ENCODE results near the gene TPSAB1.
"Not testable (repeated sequence)": the region's sequence is repeated elsewhere in the genome, so short reads cannot be mapped to it uniquely, and the experiment has no call there.

TPSAB1 gene

DNA sequence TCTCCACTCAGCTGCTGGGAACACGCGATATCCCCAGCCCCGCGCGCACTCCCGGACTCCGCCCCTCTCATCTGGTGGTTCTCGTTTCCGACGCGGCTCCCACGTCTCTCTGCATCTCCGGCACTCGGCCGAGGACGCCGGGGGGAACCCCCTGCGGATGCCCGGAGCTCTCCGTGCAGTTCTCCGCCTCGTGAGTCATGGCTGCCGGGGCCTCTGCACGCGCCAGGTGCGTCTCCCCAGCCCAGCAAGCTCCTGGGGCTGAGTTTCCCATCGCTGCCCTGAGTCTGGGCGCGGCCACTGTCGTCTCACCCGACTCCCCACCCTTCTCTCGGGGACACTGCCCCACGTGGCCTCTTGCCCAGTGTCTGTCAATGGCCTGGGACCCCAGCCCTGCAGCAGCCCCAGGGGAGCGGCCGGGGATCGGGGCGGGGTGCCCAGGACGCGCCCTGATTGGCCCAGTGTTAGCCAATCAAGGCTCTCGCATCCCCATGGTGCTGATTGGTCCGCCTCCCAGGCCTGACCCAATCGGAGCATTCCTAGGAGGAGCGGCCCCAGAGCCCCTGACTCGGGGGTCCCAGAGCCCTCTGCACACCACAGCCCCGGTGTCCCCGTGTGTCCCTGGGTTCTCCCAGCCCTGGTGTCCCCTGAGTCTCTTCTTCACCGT is 13.3 kb downstream of the TPSAB1 start:
- DNase-seq, result not testable (repeated sequence)

DNA sequence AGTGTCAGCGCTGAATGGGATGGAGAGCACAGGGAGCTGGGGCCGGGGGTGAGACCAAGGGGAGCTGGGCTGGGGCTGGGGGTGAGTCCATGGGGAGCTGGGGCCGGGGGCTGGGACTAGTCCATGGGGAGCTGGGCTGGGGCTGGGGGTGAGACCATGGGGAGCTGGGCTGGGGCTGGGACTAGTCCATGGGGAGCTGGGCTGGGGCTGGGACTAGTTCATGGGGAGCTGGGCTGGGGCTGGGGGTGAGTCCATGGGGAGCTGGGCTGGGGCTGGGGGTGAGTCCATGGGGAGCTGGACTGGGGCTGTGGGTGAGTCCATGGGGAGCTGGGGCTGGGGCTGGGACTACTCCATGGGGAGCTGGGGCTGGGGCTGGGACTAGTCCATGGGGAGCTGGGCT is 14.3 kb downstream of the TPSAB1 start:
- DNase-seq, result not testable (repeated sequence)

DNA sequence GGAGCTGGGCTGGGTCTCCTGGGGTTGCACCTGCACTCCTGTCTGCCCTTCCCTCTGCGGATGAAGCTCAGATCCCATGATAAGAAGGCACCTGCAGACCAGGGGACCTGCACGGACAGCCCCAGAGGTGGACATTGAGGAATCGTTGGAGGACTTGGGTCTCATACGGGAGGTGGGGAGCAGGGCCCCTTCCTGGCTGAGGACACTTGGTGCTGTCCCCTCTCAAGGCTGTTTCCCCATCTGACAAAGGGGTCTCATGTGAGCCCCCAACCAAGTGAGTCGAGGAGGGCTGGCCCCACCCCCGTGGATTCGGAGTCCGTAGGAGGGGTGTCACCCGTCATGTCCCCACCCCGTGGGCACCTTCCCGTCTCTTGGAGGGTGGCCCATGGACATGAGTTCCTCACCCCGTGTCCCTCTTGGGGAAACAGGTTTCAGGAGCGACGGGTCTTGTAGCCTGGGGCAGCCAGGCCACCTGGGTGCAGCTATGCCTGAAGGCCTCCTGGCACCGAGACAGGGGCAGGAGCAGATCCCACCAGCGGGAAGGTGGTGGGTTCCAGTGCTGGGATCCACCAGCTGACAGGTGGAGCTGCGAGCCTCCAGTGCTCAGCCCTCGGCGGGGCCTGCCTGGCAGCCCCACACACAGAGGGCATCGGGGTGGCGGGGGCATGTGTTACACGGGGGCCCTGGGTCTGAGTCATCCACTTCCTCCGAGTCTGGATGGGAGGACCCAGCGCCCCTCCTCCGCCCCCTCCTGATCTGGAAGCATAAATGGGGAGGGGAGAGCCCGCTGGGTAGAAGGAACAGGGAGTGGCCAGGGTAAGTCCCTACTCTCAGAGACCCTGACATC is 15.0 kb downstream of the TPSAB1 start, which contains the start of gene TPSD1:
TPSD1 (plus strand) TSS at position 794 of the 847 bp plus-strand sequence. CDS start 212 bp downstream, outside the sequence.
- not testable (repeated sequence) for DNase-seq

DNA sequence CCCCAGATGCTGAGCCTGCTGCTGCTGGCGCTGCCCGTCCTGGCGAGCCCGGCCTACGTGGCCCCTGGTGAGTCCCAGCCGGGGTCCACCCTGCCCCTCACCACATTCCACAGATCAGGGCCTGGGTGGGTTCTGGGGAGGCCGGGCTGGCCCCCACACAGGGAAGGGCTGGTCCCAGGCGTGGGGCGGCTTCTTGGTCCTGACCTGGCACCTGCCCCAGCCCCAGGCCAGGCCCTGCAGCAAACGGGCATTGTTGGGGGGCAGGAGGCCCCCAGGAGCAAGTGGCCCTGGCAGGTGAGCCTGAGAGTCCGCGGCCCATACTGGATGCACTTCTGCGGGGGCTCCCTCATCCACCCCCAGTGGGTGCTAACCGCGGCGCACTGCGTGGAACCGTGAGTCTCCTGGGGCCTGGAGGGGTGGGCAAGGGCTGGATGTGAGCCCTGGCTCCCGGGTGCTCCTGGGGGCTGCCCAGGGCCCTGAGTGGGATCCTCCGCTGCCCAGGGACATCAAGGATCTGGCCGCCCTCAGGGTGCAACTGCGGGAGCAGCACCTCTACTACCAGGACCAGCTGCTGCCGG is 15.9 kb downstream of the TPSAB1 start:
- not testable (repeated sequence) for DNase-seq

DNA sequence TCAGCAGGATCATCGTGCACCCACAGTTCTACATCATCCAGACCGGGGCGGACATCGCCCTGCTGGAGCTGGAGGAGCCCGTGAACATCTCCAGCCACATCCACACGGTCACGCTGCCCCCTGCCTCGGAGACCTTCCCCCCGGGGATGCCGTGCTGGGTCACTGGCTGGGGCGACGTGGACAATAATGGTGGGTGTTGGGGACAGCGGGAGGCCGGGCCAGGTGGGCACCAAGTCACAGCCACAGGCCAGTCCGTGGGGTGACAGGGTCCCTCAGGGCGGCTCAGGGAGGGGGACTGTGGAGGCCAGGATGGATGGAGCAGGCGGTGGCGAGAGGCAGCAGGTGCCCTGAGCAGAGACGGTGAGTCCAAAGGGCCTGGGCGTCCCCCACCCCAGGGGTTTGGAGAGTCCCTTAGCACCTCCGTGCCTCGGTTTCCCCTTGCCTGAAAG is 16.4 kb downstream of the TPSAB1 start:
- DNase-seq, result no peak

DNA sequence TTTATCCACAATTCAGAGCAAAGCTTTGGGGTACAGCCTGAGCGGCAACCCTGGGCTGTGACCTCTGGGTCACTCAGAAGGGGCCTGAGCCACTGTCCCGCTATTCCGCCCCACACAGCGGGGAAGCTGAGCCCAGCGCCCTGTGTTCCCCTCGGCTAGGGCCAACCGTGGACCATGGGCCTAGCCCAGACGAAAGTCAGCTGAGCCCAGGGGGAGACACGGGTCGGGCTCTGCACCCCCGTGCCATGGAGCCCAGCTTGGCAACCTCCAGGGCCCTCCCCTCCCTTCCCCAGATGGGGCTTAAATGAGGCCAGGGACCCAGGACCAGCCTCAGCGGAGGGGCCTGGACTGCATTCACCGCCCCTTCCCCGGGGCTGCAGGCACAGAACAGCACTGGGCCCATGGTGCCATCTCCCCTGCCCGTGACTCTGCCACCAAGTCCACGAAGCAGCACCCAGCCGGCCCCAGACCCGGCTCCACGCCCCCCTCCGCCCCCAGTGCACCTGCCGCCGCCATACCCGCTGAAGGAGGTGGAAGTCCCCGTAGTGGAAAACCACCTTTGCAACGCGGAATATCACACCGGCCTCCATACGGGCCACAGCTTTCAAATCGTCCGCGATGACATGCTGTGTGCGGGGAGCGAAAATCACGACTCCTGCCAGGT is 17.2 kb downstream of the TPSAB1 start:
- no peak for DNase-seq

DNA sequence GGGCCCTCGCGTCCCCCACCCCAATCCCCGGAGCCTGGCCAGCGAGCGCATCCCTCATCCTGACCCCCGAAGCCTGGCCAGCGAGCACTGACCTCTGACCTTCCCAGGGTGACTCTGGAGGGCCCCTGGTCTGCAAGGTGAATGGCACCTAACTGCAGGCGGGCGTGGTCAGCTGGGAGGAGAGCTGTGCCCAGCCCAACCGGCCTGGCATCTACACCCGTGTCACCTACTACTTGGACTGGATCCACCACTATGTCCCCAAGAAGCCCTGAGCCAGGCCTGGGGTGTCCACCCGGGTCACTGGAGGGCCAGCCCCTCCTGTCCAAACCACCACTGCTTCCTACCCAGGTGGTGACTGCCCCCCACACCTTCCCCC is 17.7 kb downstream of the TPSAB1 start:
- no peak for DNase-seq

DNA sequence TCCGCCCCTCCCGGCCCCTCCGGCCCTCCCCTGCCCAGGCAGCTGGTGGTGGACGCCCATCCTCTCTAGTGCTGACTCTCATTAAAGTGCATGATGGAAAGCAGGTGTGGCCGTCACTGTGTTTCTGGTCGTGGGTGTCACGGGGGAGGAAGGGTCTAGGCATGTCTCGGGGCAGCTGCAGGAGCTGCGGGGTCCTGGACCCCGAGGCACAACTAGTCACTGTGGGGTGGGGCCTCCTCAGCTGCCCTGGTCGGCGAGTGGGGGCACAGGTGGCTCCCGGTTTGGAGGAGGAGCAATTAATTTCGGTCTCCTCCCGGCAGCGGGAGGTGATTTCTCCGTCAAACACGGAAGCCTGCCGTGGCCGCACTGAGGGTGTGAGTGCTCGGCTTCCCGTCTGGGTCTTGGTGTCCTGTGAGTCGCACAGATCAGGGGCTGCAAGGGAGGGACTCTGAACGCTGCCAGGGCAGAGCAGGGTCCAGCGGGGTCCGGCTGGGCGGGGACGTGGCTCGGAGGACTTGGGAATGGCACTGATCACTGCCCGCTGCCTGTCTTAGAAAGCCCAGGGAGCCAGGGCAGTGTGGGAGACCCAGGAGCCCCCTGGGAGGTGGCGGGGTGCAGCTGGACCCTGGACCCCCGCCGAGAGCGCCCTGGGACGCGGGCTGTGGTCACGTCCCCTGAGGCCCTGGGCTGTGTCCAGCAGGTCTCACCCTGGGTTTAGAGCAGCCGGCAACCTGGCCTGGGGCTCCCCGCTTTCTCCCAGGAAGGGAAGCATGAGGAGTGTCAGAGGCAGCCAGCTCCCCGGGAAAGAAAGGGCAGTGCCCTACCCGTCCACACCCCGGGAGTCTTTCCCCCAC is 18.6 kb downstream of the TPSAB1 start:
- DNase-seq, result no peak

DNA sequence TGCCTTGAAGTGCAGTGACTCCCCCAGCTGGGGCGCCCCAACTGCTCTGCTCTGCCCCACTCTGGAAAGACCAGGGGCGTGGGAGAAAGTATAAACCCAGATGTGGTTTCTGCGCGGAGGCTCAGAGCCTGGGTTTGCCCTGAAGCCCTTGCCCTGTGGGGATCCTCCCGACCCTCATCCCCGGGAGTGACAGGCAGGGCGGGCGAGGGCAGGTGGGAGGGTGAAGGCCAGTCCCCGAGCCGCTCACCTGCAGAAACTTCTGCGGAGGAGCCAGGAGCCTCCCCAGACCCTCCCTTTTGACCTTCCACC is 19.2 kb downstream of the TPSAB1 start:
- no peak for DNase-seq

DNA sequence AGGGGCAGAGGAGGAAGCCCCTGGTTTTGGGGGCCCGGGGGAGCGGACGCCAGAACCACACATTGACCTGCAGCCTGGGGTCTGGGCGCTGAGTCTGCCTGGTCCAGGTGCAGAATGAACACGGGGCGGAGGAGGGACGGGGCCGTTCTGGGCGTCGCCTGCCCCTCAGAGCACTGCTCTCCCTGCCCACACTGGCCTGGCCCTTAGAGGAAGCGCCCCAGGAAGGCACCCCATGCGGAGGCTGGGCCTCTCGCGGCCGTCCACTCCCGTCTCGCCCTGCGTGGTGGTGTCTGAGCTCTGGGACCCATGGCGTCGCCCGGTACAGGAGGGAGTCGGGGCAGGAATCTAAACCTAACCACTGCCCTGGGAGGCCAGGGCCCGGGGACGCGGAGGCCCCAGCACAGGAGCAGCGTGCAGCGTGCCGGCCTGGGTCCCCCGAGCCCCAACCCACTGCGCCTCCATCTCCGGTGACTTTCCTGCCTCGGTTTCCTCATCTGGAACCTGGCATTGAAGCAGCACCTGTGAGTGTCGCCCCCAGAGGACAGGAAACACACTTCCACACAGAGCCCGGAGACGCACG is 19.7 kb downstream of the TPSAB1 start:
- DNase-seq, result no peak

DNA sequence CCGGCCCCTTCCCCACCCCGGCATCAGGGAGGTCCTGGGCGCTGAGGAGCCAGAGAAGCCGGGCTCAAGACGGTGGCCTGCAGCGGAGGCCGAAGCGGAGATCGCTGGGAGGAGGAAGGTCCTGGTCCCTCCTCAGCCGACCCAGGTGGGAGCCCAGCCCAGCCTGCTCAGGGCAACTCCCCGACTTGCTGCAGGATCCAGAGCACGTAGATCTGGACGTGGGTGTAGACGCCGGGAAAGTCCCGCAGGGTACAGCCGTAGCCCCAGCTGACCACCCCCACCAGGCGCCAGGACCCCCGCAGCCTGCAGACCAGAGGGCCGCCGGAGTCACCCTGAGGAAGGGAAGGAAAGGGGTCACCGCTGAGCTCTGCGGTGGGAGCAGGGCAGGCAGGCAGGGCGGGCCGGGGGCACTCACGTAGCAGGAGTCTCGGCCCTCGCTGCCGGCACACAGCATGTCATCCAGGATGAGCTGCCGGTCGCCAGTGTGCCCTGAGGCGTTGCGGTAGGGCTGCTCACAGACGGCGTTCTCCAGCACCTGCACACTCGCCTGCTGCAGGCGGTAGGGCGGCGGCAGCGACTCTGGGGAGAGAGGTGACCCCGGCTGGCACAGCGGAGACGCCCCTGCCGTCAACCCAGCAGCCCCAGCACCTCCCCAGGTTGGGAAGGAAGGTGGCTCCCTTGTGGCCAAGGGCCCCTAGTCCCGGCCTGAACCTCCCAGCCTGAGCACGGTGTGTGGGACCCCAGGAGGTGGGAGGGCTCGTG is 20.8 kb downstream of the TPSAB1 start:
- no peak for DNase-seq

DNA sequence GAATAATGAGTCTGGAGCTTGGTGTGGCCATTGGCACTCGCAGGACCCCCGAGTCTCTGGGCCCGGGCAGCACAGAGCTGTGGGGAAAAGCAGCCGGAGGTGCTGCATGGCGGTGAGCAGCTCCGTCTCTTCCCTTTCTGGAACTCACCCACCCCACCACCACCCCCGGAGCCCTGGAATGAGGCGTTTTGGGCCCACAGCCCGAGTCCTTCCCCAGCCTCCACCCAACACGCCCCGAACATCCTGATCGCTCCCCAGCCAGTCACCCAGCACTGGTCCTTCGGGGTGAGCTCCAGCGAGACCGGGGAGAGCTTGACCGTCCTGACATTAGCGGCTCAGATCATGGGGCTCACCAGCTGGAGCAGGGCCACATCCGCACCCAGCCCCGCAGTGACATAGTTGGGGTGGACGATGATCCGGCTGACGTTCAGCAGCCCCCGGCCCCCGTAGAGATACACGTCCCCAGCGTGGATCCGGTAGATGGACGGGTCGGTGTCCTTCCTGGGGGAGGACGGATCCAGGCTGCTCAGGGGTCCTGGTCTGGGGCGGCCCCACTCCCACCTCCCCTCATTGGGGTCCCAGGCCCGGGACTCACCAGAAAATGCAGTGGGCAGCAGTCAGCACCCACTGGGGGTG is 21.8 kb downstream of the TPSAB1 start:
- no peak for DNase-seq

DNA sequence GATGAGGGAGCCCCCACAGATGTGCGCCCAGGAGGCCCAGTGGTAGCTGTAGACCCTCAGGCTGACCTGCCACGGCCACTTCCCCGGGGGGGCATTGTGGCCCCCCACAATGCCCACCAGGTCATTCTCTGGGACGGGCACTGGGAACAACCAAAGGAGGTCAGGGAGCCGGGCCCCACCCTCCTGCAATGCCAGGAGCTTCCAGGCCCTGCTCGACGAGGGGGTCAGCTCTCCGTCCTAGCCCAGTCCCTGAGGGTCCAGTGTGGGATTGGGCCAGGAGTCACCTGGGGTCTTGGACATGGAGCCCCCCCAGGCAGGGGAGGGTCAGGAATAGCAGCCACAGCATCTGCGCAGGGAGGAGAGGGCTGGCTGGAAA is 22.3 kb downstream of the TPSAB1 start:
- no peak for DNase-seq

DNA sequence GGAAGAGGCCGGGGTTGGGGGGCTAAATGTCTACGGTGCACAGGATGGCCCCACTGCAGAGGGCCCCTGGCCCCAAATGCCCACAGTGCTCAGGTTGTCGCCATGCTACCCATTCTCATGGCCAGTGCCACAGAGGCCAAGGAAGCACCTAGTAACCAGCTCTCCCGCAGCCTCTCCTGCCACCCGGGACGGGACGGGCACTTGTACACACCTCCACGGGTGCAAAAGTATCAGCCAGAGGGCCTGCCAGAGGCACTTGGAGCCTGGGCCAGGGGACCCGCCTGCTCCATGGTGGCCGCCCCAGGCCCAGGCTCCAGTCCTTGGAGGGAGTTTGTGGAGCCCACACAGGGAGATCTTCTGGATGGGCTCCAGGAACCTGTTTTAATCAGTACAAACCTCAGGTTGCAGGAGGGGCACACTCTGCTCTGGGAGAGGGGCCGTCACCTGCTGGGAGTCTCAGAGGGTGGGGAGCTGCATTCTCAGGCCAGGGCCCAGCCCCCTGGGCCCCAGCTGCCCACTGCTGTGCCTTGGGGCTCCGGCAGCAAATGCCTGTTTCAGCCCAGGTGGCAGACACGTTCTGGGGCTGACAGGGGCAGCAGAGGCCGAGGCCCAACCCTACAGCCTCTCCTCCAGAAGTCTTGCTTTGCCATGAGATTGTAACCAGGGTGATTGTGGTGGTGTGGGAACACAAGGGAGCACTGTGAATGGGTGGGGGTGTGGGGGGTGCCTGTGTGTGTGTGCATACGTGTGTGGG is 23.3 kb downstream of the TPSAB1 start:
- DNase-seq, result no peak

DNA sequence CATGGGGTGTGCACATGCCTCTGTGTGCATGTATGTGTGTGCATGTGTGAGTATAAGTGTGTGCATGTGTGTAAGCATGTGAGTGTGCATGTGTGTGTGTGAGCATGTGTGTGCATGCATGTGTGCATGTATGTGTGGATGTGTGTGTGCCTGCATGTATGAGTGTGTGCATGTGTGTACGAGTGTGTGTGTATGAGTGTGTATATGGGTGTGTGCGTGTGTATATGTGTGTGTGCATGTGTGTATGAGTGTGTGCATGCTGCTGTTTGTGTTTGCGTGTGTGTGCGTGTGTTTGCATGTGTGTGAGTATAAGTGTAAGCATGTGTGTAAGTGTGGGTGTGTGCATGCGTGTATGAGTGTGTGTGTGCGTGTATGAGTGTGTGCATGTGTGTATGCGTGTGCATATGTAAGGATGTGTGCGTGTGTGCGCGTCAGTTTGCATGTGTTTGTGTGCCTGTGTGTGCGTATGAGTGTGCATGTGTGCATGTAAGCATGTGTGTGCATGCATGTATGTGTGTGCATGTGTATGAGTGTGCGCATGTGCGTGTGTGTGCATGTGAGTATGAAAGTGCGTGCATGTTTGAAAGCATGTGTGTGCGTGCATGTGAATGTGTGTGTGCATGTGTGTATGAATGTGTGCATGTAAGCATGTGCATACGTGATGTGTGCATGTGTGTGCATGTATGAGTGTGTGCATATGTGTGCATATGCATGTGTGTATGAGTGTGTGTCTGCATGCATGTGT is 24.0 kb downstream of the TPSAB1 start:
- no peak for DNase-seq

DNA sequence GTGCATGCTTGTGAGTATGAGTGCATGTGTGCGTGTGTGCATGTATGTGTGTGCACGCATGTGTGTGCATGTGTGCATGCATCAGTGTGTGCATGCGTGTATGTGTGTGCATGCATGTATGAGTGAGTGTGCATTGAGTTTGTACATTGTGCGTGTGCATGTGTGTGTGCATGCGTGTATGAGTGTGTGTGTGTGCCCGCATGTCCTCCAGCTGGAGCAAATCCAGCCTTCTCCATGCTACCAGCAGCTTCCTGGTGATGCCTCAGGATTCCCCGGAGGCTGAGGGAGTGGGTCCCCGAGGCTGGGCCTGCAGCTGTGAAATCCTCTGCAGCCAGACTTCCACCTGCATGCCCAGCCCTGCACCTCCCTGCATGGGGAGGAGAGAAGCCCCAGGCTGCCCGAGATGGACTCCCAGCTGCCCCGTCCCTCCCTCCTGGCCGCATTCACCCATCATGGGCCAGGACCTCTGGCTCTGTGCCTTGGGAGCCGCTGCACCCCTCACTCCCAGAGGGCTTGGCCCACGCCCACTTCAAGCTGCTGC is 24.7 kb downstream of the TPSAB1 start:
- DNase-seq, result no peak

DNA sequence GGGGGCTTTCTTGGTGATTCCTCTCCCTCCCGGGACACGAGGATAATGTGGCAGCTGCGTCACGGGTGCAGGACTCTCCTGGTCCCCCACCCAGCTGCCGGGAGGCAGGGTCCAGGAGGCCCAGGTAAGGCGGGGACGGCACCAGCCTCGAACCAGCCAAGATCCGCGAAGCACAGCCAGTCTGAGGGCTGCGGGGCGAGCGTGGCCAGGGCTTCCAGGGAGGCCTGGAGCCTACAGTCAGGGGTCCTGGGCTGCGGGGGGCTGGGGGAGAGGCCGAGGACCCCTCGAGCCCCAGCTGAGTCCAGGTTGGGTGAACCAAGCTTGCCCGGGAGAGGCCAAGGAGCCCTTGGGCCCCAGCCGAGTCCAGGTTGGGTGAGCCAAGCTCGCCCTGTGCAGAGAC is 25.3 kb downstream of the TPSAB1 start:
- no peak for DNase-seq

DNA sequence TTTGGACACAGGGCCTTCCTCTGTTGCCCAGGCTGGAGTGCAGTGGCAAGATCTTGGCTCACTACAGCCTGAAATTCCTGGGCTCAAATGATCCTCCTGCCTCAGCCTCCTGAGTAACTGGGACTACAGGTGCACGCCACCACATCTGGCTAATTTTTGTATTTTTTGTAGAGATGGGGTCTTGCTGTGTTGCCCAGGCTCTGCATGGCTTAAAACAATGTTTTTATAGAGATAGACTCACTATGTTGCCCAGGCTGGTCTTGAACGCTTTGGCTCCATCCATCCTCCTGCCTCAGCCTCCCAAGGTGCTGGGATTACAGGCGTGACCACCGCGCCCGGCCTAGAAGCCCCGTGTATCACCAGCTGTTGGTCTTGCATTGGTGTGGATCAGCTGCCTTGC is 28.9 kb downstream of the TPSAB1 start:
- not testable (repeated sequence) for DNase-seq

DNA sequence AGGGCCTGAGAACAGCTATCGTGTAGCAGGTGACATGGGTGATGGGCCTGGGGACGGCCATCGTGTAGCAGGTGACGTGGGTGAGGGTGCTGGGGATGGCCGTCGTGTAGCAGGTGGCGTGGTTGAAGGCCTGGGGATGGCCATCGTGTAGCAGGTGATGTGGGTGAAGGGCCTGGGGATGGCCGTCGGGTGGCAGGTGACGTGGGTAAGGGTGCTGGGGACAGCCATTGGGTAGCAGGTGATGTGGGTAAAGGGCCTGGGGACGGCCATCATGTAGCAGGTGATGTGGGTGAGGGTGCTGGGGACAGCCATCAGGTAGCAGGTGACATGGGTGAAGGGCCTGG is 30.8 kb downstream of the TPSAB1 start:
- no peak for DNase-seq

Measured in stimulated activated naive CD4-positive, alpha-beta T cell (primary cell).